SHP77 treated with DMSO at 0.1 percent for 48 hours (cell line): ENCODE results near the gene TBC1D2.
A peak's percentile ranks its signal among the peaks of the same experiment; 100 is the strongest.

Source experiments
- DNase-seq: peaks from one replicate; lab custom pipeline; 2025; lab: John Stamatoyannopoulos, UW

TBC1D2 gene

DNA sequence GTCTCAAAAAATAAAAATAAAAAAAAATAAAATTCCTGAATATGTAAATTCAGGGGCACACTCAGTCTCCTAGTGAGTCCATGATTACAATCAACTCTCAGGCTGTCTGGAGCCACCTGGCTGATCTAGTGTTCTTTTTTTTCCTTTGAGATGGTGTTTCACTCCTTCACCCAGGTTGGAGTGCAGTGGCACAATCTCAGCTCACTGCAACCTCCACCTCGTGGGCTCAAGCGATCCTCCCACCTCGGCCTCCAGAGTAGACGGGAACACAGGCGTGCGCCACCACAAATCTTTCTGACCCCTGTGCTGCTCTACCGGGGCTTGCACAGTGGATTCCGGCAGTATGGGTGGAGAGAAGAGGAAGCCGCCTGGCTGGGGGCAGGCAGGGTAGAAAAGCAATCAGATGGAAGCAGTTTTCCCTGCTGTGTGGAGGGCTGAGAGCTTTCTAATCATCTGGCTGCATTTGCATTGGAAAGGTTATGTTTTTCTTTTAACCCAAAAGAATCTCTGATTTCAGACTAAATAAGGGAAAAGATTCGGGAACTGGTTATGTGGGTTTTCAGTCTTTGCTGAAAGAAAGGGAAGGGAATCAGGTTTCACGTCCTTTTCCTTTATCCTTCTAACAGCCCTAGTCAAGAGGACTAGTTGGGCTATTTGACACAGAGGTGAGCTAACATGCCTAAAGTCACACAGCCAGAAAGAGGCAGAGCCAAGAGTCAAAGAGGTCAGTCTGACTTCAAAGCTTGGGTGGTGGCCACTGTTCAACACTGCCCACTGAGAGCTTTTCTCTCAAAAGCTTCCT, 36.7 kb downstream of the TBC1D2 start:
- no peak for DNase-seq

DNA sequence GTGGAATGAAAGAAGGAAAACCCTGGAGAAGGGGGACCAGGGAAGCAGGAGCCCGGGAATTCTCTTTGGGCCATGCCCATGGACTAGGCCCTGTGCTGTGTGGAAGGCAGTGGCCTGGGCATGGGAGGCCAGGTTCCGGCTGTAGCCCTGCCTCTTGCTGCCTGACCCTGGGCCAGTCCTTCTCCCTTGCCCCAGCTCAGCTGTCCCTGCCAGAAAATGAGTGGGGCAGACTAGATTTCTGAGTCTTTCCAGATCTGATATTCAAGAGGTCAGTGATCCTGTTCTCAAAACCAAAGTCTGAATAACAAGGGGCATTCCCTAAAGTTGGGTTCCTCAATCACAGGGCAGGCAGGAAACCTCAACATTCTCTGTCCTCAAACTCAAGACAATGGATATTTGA, 38.2 kb downstream of the TBC1D2 start:
- DNase-seq, result no peak

DNA sequence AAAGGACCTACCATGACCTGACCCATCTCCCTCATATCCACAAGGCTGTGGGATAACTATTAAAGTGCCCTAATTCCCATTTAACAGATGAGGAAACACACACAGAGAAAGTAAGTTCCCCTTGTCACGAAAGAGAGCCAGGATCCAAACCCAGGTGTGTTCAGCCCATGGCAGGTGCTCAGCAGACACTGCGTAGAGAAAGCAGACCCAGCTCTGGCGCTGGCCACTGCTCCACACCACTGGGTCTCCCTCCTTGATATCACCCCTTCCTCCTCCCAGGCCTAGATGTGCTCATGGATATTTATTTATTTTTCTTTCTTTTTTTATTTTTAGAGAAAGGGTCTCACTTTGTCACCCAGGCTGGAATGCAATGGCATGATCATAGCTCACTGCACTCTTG, 39.1 kb downstream of the TBC1D2 start:
- DNase-seq, result no peak

DNA sequence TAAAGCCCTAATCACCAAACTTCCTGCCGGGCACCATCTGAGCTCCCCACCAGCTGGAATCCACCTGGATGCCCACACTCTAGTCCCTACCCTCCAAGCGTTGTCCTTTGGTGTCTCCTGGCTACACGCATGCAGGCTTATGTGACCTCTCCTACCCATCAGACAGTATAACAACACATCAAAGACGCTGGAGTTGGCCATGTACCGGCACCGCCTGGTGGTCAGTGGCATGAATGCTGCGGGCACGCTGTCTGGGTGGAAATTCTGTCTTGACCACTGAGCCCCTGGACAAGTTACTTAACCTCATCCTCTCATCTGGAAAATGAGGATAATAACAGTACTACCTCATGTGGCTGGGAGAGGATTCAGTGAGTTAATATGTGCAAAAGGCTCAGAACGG, 39.6 kb downstream of the TBC1D2 start:
- peak; percentile 11 for DNase-seq

DNA sequence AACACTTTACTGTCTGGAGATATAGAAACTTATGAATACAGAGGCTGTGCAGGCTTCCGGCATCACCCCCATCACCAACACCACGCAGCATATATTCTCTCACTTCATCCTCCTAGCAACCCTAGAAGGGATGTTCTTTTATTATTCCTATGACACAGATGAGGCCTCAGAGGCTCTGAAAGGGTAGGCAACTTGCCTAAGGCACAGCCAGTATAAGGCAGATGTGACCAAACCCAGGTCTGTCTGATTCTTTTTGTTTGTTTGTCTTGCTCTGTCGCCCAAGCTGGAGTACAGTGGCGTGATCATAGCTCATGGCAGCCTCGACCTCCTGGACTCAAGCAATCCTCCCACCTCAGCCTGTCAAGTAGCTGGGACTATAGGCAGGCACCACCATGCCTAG, 40.2 kb downstream of the TBC1D2 start:
- no peak for DNase-seq

DNA sequence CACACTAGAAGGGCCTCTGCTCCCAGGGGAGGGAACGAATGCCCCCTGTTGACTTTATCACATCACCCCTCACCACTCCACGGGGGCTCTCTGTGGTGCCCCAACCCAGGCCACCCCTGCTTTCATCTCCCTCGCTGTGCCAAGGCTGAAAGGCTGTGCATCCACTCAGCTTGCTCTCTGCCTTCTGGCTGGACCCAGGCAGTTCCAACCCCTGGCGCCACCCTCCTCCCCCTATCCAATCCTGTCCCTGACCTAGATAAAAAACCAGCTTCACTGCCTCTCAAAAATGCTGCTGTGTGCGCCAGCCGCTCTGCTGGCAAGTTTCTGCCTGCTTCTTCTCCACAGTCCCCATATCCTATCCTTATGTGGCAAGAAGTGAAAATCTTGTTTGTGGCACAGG, 40.6 kb downstream of the TBC1D2 start:
- DNase-seq, result no peak

DNA sequence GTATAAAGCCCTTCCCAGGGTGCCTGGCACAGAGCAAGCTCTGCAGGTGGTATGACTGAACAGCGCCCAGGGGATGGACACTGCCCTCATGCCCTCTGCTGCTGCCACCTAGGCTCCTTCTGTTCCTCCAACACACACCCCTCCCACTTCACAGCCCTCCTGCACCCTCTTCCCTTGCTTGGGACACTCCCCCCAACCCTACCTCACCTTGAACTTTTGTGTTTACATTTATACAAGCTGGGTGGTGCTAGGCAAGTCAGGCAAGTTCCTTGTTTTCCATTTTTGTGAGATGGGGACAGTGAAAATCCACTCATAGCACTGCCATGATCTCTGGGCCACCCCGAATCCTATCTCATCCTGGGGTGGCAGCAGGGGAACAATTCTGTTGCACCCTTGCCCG, 44.2 kb downstream of the TBC1D2 start:
- DNase-seq, result no peak

DNA sequence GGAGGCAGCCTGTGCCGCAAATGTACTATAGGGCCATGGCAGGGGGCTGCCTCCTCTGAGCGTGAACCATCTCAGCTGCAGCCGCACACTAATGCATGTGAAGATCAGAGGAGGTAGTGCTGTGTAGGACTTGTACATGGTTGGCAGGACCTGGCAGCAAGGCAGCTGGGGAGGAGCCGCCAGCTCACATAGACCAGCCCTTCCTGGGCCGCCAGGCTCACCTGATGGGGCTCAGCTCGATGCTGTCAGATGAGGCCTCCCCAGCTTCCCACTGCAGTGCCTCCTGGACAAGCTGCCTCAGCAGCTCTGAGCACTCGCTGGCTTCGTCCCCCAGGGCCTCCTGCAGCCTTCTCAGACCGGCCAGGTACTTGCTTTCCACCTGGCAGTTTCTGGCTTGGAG, 45.0 kb downstream of the TBC1D2 start:
- no peak for DNase-seq

DNA sequence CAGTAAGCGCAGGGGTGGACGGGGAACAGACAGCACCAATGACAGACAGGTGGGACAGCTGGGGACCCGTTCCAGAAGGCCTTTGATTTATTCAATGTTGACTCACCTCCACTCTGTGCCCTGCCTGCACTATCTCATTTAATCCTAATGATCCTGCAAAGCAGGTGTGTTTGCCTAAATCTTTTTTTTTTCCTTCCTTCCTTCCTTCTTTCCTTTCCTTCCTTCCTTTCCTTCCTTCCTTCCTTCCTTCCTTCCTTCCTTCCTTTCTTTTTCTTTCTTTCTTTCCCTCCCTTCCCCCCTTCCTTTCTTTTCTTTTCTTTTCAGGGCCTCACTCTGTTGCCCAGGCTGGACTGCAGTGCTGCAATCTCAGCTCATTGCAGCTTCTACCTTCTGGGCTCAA, 45.9 kb downstream of the TBC1D2 start:
- no peak for DNase-seq

DNA sequence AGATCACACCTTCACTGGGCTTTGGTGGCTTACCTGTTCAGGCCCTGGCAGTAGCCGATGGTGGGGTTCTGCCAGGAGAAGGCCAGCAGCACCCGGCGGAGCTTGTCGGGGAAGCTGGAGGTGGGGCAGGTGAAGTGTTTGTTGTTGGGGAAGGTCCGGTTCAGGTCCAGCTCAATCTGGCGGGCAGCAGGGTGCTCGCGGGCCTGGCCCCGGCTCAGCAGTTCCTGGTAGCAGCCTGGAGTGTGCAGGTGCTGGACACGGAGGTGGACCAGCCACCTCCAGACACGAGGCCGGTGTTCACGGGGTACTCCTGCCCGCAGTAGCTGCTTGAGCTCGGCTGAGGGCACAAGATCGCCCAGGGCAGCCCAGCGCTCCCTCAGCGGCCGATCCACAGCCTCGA, 46.8 kb downstream of the TBC1D2 start:
- no peak for DNase-seq

DNA sequence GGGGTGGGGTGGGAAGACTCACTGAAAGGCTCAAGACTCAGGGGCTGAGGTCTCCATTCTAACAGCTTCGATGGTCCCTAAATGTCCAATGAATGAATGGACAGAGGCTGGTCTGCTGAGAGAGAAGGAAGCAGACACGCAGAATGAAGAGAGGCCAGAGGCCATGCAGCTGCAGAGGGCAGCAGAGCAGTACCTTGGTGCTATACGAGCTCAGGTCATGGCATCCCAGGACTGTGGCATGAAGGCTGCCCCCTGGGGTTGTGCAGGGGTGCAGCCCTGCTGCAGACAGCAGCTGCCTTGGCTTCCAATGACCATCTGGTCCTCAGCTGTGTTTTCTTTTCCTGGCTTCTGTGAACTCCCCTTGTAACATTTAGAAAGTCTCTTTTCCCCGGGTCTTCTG, 47.8 kb downstream of the TBC1D2 start:
- no peak for DNase-seq

DNA sequence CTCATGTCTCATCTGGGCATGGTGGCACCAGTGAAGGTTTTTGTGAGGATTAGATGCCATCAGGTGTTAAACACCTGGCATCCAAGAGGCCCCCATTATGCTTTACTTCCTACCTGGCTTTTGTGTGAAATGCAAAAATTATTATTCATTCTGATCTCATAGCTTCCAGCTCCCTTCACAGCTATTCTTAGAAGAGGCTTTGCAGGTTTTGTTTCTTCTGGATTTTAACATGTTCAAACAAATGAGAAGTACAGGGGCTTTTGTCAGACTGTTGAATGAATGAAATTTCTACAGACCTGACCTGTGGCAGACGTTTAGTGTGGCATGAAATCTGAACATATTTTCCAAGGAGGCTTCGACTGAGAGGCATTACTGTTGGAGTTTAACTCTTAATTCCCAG, 48.7 kb downstream of the TBC1D2 start:
- no peak for DNase-seq

DNA sequence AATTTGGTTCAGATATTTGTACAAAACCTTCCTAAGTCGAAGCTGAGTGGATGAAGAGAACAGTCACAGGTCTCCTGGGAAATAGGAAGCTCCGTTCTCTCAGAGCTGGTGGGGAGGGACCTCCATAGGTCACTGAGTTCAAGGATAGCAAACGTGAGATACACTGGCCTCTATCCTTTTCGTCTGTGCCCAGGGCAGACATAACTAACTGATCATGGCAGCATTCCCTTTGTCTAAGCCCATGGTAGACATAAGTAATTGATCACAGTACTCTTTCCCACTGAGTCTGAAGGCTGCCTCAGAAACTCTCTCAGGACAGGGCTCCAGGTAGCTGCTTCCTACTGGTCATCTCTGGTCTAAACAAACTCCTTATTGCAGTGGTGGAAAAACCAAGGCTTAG, 50.8 kb downstream of the TBC1D2 start:
- DNase-seq, result no peak

DNA sequence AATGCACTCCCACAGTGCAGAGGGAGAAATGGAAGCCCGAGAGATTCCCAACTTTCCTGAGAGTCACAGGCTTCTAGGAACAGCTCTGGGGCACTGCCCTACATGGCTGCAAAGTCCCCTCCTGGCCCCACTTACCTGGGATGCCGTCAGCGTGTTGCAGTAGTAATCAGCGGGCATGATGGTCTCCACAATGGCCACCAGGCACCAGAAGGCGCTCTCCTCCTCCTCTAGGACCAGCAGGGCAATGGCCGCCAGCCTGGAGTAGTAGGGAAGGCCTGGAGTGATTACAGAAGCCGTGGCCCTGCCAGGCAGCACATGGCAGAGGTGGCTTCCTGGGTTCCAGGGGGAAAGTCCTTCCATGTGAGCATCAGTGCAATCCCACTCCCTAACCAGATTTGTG, 52.3 kb downstream of the TBC1D2 start:
- no peak for DNase-seq

DNA sequence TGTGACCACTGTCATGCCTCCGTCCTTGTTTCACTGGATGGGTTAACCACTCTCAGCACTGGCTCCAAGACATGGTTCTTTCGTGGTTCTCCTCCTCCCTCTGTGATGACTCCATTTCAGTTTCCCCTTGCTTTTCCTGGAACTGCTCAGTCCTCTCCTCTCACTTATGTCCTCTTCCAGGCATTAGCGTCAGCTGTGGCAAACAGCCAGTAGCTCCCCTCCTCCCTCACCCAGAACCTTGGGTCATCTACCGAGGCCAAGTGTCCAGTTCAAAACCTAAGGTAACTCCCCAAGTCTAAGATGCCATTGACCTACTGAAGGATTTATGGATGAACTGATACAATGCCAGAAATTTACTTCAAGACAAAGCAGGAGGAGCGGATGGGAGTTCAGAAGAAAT, 53.2 kb downstream of the TBC1D2 start:
- DNase-seq, result no peak

DNA sequence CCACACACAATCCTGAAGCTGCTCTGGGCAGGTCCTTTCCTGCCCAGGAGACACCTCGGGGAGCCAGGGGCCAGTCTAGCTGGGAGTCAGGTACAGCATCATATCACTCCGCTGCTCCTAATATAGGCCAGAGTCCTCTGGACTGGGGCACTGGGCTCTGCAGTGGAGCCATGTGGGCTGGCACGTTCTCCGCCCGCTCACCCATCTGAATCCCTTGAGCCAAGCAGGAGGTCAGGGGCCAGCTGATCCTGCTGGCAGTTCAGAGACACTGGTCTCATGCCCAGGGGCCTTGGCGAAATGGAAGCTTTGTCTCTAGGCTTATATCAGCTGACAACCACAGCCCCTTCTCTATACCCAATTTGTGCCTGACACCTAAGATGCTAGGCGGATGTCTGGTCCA, 53.7 kb downstream of the TBC1D2 start:
- no peak for DNase-seq

DNA sequence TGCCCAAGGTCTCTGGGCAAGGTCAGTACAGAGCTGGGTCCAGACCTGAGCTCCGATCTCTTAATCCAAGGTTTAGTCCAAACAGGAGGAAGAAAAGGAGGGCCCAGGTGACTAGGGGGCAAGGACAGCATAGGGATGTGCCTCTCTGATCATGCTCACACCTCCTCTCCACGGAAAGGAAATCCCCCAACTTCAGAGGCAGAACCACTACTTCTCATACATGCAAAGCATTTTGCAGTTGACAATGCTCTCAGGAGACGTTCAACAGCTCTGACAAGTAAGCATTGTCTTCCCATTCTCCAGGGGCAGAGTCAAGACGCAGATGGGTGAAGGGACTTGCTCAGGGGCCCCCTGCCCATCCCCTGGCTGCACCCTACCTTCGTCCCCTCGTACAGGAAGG, 54.3 kb downstream of the TBC1D2 start:
- no peak for DNase-seq

DNA sequence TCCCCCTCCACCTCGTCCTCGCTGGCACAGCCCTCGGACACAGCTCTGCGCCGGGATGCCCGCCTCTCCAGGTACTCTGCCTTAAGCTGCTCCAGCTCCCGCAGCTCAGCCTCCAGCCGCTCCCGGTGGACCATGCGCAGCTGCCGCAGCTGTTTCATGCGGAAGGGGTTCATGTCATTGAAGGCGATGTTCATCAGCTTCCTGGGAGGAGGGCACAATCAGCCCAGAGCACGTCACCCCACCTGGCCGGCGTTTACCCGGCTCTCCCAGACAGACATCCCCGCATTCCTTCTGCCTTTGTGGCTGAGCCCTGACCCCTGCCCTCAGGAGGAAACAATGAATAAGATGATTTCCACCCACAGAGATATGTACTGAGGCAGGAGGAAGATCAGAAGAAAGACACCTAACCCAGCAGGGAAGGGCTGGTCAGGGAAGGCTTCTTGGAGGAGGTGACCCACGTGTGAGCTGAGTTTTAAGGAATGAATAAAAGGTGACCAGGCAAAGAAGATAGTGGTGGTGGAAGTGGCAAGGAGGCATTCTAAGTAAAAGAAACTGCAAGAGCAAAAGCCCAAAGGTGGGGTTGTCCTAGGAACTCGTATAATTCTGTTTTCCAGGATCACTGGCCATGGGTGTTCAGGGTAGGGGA, 55.9 kb downstream of the TBC1D2 start:
- no peak for DNase-seq

DNA sequence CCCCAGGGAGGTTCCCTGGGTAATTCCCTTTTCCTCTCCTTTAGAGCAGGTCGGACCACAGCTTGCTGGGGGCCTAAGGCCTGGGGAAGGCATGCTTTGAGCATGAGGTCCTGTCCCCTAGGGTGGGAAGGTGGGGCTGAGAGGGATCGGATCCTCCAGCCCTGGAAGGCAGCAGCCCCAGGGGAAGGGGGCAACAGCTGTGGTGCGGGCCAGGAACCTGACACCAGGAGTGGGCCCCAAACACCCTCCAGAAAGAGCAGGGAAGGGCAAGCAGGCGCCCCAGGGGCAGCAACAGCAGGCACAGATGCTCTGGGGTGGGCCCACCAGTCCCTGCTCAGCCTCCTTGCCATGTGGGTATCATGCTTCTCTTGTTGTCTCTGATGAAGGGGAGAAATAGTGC, 59.8 kb downstream of the TBC1D2 start:
- DNase-seq, result no peak

DNA sequence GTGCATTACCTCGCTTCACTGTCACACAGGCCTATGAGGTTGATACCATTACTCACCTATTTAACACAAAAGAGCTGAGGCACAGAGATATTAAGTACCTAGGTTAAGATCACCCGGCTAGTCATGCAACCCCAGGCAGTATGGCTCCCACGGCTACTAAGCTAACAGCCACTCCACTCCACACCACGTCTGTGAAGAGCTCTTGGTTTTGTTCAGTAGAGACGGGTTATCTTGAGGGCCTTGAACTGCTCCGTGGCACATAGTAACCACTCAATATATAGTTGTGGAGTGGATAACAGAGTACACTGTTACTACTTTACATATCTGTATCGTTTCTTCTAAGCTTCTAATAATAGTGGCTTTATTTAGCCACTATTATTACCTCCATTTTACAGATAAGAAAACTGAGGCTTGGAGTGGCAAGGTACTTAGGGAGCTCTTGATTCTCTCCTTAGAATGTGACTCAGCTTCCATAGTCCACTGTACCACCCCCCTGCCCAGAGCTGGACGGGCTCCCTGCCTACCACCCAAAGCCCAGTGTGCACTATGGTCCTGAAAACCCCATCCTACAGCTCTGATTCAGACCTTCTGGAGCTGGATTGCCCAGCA, 62.0 kb downstream of the TBC1D2 start:
- no peak for DNase-seq

DNA sequence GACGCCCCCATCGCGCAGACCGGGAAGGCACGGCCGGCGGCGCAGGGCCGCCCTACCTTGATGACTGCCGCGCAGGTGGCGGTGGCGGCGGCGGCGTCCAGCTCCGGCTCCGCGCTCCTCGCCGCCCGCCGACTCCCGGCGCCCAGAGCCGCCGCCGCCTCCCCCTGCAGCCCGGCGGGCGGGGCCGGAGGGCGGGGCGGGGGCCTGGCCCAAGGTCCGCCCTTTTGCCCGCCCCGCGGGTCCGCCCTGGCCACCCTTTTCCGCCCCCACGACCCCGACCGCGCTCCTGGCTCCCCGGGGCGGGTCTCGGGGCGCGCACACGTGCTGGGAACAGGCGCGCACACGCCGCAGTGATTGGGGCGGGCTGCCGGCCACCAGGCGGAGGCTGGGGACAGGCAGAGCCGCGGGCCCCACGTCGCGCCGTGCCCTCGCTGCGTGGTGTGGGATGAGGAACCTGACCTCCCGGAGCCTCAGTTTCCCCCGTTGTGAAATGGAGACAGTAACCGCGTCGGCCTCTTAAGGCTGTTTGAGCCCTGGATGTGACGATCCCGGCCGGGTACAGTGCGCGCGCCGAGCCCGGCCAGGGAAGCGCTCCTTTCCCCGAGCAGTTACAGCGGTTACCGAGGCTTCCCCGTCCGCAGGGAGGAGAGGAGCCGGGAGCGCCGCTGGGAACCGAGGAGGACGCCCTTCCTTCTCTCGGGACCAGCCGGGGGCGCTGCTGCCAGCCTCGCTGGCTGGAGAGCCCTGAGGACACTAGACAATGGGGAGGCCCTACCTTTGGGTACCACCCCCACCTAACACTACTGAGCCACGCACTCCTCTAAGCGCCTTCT, 62.7 kb downstream of the TBC1D2 start, which contains the start of gene CORO2A:
CORO2A (minus strand) TSS at position 135 of the 833 bp plus-strand sequence. CDS start 34,977 bp downstream, outside the sequence.
- peak; percentile 50 for DNase-seq
